Urinary bladder (tissue), 4 donors: Measurements from ENCODE around the gene OR4B1. TPM values are rescaled to one million over a fixed set of nuclear protein-coding genes. Genes with fewer than 3 reads are reported as not detected.
"Not testable (repeated sequence)": the region's sequence is repeated elsewhere in the genome, so short reads cannot be mapped to it uniquely, and the experiment has no call there.

Source experiments
- DNase-seq: peaks from one replicate; pipeline ENCODE4 v3.0.0-alpha.2; 2015; ENCODE audit errors: extremely low spot score
- H3K27ac ChIP-seq: one replicate; pipeline ENCODE4 v1.5.1; 2013; ENCODE audit warnings: low read depth, mild to moderate bottlenecking, moderate library complexity
- H3K36me3 ChIP-seq: one replicate; pipeline ENCODE4 v1.6.1; 2013; ENCODE audit warnings: mild to moderate bottlenecking, moderate library complexity; ENCODE audit not compliant: insufficient read depth
- H3K4me1 ChIP-seq: one replicate; pipeline ENCODE4 v1.6.1; 2013; ENCODE audit warnings: mild to moderate bottlenecking, moderate library complexity; ENCODE audit not compliant: insufficient read depth
- H3K4me3 ChIP-seq: one replicate; pipeline ENCODE4 v1.5.1; 2013; ENCODE audit warnings: low read depth, low read length
- WGBS: extraction: QIAGEN DNeasy Blood & Tissue Kit; methylation state at CpG from one replicate; pipeline ENCODE4 v1.1.7; 2013; 5-methylcytosine and 5-hydroxymethylcytosine counted together
- polyA plus RNA-seq: library from polyadenylated mRNA; stranded (reverse); fragments of 200-250 nt; gene quantifications from one replicate; pipeline ENCODE4 v1.2.3, GENCODE V29; 2013
- total RNA-seq: library from RNA; depleted of rRNA; stranded (reverse); fragments of >200 nt; gene quantifications from one replicate; pipeline ENCODE4 v1.2.3, GENCODE V29; 2014
- donor health status: healthy with polysubstance abuse.
- donor health status: healthy.

The OR4B1 gene
- total and polyA plus RNA-seq, 2 donors: not detected

DNA sequence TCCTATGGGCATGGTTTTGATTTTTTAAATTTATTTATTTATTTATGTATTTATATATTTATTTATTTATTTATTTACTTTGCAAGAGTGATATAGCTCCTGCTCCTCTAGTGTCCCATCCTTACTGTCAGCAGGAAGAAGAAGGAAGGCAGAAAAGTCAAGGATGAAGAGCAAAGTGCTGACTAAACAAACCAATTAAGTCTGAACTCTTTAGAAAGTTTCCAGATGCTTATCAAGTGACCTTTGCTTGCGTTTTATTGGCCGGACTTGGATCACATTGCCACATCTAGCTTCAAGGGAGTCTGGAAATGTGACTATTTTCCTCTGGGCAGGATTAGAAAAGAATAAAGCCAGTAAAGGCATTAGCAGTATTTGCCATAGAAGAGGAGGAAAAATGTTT, 8.7 kb upstream of the OR4B1 start:
- no peak overlapping the region for H3K4me3 ChIP-seq
- H3K4me1 ChIP-seq: no peaks in the 10 kb centered on the region
- H3K36me3 ChIP-seq: no peaks in the 10 kb centered on the region
- no peak for DNase-seq
- 80% methylated on average over 2 of the region's 2 CpGs for WGBS
- no peak overlapping the region for H3K27ac ChIP-seq

DNA sequence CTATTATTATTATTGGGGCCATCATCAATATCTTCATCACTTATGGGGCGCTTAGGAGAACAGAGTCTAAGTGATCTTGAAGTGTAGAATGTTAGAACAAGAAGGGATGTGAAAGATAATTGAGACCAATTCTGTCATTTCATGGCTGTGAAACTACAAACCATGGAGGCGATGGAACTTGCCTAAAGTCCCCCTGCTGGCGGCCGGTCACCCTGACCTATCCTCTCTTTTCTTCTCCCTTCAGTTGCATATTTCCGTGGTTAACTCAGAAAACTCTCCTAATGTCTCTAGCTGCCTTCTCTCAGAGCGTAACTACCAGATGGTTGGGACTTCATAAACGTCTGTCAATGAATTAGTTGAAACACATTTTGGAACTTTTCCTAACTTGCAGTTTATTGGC, 6.6 kb upstream of the OR4B1 start:
- H3K27ac ChIP-seq: no peak overlapping the region
- no peaks in the 10 kb centered on the region for H3K4me1 ChIP-seq
- 23% methylated on average over 7 of the region's 7 CpGs for WGBS
- H3K4me3 ChIP-seq: no peak overlapping the region
- H3K36me3 ChIP-seq: no peaks in the 10 kb centered on the region
- DNase-seq: no peak

DNA sequence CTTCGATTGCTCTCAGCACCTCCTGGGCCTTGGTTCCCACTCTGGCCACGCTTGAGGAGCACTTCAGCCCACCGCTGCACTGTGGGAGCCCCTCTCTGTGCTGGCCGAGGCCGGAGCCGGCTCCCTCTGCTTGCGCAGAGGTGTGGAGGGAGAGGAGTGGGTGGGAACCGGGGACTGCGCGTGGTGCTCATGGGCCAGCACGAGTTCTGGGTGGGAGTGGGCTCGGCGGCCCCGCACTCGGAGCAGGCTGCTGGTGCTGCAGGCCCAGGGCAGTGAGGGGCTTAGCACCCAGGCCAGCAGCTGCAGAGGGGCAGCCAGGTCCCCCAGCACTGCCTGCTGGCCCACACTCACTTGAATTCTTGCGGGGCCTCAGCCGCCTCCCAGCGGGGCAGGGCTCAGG, 12.2 kb downstream of the OR4B1 start:
- 80% methylated on average over 18 of the region's 18 CpGs for WGBS
- no peak overlapping the region for H3K4me3 ChIP-seq
- H3K36me3 ChIP-seq: no peaks in the 10 kb centered on the region
- no peaks in the 10 kb centered on the region for H3K4me1 ChIP-seq
- H3K27ac ChIP-seq: no peak overlapping the region
- DNase-seq: no peak

DNA sequence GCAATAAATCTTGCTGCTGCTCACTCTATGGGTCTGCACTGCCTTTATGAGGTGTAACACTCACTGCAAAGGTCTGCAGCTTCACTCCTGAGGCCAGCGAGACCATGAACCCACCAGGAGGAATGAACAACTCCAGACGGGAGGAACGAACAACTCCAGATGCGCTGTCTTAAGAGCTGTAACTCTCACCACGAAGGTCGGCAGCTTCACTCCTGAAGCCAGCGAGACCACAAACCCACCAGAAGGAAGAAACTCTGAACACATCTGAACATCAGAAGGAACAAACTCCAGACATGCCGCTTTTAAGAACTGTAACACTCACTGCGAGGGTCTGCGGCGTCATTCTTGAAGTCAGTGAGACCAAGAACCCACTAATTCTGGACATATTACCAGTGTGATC, 13.4 kb downstream of the OR4B1 start:
- 86% methylated on average over 11 of the region's 11 CpGs for WGBS

DNA sequence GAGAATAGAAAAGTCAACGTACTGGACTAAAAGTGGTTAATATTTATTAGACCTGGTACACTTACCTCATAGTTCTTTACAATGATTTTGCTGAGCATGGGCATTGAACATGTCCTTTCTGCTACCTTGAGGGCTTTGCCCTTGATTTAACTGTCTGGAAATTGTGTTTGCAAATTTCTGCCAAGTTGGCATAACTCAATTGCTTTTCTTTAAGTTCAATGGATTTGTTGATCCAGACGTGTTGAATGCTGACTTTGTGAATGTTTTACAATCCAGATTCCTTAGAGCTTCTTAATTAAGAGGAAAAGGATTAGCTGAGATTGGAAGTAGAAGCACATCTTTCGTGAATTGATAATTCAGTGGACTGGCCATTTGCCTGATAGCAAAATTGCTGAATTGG, 21.1 kb downstream of the OR4B1 start:
- H3K4me1 ChIP-seq: no peaks in the 10 kb centered on the region
- DNase-seq: no peak
- WGBS: 32% methylated on average over 3 of the region's 3 CpGs
- H3K36me3 ChIP-seq: no peaks in the 10 kb centered on the region
- no peak overlapping the region for H3K27ac ChIP-seq
- H3K4me3 ChIP-seq: no peak overlapping the region

More for the DNA sequence above, 13.4 kb downstream of the OR4B1 start:
- H3K36me3 ChIP-seq, DNase-seq, H3K4me1 ChIP-seq, H3K27ac ChIP-seq, H3K4me3 ChIP-seq: not testable (repeated sequence)

DNA sequence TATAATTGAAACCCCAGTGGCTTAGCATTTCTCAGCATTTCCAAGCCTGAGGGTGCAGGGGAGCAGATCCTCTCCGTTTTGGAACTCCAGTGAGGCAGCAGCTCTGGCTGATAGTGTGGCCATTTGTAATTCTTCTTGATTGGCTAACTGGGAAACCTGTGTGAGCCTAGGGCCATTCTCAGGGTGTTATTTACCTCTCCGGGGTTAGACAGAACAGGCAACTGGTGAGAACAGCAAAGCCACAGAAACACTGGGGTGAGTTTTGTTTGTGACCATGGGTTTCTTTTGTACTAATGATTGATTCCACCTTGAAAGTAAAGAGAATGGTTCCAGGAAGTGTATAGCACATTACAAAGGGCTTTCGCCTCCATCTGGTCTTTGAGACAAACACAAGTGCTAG, 25.9 kb downstream of the OR4B1 start:
- no peak overlapping the region for H3K4me3 ChIP-seq
- H3K4me1 ChIP-seq: no peaks in the 10 kb centered on the region
- no peaks in the 10 kb centered on the region for H3K36me3 ChIP-seq
- no peak for DNase-seq
- H3K27ac ChIP-seq: no peak overlapping the region
- WGBS: 70% methylated on average over 3 of the region's 3 CpGs

DNA sequence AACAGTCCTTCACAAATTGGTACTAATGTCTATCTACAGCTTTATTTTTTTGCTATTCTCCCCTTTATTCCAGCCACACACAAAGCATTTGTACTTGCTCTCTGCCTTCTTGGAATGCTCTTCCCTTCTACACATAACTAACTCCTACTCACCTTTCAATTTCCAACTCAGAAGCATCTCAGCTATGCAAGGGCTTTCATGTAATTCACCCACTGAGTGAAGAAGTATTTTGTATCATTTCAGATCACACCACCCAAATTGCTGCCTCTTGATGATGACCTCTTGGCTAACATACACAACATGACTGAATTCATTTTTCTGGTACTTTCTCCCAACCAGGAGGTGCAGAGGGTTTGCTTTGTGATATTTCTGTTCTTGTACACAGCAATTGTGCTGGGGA, 28.2 kb downstream of the OR4B1 start, which contains the start of gene OR4X2:
OR4X2 (plus strand) TSS at position 301 of the 400 bp plus-strand sequence; CDS start at position 301, 0 bp downstream.
- no peak for DNase-seq
- H3K4me3 ChIP-seq: no peak within 1 kb of the TSS

DNA sequence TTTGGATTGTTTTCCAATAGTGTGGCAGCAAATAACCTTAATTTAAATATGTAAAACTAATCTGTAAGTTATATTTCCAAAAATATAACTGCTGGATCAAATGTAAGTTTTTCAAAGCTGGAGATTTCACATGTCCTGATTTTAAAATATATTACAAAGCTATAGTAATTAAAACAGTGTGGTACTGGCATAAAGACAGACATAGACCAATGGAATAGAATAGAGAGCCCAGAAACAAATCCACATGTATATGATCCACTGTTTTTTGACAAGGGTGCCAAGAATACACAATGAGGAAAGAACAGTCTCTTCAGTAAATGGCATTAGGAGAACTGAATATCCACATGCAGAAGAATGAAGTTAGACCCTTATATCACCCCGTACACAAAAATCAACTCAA, 32.3 kb downstream of the OR4B1 start:
- Histone ChIP-seq H3K27ac (no peak overlapping the region), H3K4me1 (no peaks in the 10 kb centered on the region), H3K4me3 (no peak overlapping the region), H3K36me3 (no peaks in the 10 kb centered on the region)
- 84% methylated on average over 1 of the region's 1 CpG for WGBS
- no peak for DNase-seq

More for the DNA sequence above, 28.2 kb downstream of the OR4B1 start, which contains the start of gene OR4X2:
- no peaks in the 10 kb centered on the region for H3K36me3 ChIP-seq
- H3K4me1 ChIP-seq: no peaks in the 10 kb centered on the region
- H3K27ac ChIP-seq: no peak within 1 kb of the TSS

DNA sequence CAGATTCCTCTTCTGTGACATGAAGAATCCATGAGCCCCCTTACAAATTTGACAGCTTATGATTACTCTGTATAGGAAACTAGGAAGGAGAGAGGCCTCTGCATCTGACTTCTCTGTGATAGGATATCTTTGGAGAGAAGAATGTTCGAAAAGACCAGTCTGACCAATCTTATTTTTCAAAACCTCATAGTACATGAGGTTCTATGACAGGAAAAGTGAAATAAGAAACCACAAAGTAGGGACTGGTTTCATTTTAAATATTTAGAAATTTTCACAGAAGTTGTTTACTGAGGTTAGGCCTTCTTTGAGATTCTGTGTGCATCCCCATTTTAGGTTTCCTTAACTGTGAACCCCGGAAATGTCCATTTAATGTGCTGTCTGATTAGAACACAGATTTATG, 45.0 kb downstream of the OR4B1 start:
- Histone ChIP-seq H3K4me1 (no peaks in the 10 kb centered on the region), H3K4me3 (no peak overlapping the region), H3K27ac (no peak overlapping the region), H3K36me3 (no peaks in the 10 kb centered on the region)
- no peak for DNase-seq
- 70% methylated on average over 2 of the region's 2 CpGs for WGBS

DNA sequence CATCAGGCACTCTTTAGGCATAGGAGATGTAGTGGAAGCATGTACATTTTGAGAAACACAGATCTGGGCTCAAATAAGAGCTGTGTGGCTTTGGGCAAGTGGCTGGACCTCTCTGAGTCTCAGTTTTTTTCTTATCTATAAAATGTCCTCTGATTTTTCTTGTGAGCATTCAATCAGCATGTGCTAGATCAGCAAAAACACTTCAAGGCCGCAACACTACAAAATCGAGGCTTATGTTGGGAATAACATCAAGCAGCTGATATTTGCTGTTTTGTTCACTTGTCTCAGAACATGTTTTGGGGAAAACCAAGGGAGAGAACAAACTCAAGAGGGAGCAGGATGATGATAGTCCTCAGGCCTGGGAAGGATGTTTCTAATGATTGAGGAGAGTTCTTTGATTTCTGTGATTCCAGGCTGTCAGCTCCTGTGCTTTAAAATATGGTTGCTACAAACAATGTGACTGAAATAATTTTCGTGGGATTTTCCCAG, 46.9 kb downstream of the OR4B1 start, which contains the start of gene OR4X1:
OR4X1 (plus strand) TSS at position 439 of the 489 bp plus-strand sequence; CDS start at position 439, 0 bp downstream.
- Histone ChIP-seq H3K36me3 (no peaks in the 10 kb centered on the region), H3K4me1 (no peaks in the 10 kb centered on the region), H3K27ac (no peak within 1 kb of the TSS), H3K4me3 (no peak within 1 kb of the TSS)
- 28% methylated on average over 3 of the region's 3 CpGs for WGBS
- no peak for DNase-seq

Other genes starting within 250 kb of the OR4B1 start
- 18.2 TPM for gene PTPRJ, start 236.3 kb upstream of the OR4B1 start, total RNA-seq
- 3.1 TPM for gene PTPRJ, start 236.3 kb upstream of the OR4B1 start, polyA plus RNA-seq
- not detected for gene OR4X2, start 28.3 kb downstream of the OR4B1 start, total RNA-seq
- gene OR4X2, start 28.3 kb downstream of the OR4B1 start, polyA plus RNA-seq: not detected
- gene OR4X1, start 47.1 kb downstream of the OR4B1 start, total RNA-seq: not detected
- gene OR4X1, start 47.1 kb downstream of the OR4B1 start, polyA plus RNA-seq: not detected
- not detected for gene OR4S1, start 89.4 kb downstream of the OR4B1 start, total RNA-seq
- not detected for gene OR4S1, start 89.4 kb downstream of the OR4B1 start, polyA plus RNA-seq
- gene OR4C3, start 108.1 kb downstream of the OR4B1 start, total RNA-seq: not detected
- not detected for gene OR4C3, start 108.1 kb downstream of the OR4B1 start, polyA plus RNA-seq
- gene OR4C5, start 149.7 kb downstream of the OR4B1 start, total RNA-seq: not detected
- not detected for gene OR4C5, start 149.7 kb downstream of the OR4B1 start, polyA plus RNA-seq